GM12872 (cell line): ENCODE results near the gene ADH1A.

Experiments
- TF ChIP-seq, protein P1 (sequence below): IDR thresholded peaks from 3 replicates; pipeline ENCODE4 v1.5.1; 2011; ENCODE audit warnings: low read depth, mild to moderate bottlenecking, low read length, moderate library complexity; ENCODE audit not compliant: insufficient read depth

Gene ADH1A

DNA sequence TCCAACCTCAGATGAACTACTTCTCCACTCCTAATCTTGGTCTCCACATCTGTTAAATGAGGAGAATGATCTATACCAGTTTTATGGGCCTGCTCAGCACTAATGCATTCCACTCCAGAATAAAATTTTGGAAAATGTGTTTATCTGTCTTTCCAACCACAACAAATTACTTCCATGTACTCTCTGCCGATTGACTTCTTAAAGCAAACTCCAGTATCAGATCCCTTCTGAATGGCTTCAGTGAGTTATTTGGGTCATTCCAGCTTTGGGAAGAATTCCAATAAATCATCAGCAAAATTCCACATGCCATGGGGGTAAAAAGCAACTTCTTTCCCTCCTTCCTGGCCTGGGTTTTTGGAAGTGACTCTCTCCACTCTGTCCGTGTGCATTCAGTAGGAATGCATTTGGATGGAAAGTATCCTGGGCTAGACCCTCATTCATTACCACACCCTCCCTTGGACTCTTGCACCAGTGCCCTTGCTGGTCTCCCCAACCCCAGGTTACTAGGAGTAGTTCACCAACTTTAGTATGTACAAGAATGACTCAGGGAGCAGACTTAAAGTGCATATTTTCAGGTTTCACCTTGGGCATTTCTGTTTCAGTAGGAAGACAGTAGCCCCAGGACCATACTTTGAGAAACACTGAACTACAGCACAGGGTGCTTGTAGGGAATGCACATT, 56.3 kb downstream of the ADH1A start:
- TF ChIP-seq, protein P1, sequence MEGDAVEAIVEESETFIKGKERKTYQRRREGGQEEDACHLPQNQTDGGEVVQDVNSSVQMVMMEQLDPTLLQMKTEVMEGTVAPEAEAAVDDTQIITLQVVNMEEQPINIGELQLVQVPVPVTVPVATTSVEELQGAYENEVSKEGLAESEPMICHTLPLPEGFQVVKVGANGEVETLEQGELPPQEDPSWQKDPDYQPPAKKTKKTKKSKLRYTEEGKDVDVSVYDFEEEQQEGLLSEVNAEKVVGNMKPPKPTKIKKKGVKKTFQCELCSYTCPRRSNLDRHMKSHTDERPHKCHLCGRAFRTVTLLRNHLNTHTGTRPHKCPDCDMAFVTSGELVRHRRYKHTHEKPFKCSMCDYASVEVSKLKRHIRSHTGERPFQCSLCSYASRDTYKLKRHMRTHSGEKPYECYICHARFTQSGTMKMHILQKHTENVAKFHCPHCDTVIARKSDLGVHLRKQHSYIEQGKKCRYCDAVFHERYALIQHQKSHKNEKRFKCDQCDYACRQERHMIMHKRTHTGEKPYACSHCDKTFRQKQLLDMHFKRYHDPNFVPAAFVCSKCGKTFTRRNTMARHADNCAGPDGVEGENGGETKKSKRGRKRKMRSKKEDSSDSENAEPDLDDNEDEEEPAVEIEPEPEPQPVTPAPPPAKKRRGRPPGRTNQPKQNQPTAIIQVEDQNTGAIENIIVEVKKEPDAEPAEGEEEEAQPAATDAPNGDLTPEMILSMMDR: no peak
